Adrenal gland (tissue), 5 donors: ENCODE data around the gene COL4A1.

Experiments
- POLR2A ChIP-seq, 2 donors: fragments of 450-650 bp; IDR thresholded peaks; one replicate each; pipeline ENCODE4 v1.6.1; 2017; ENCODE audit warnings: antibody characterized with exemption in 2 of 2, mild to moderate bottlenecking in 2 of 2, moderate library complexity in 1 of 2
- TF ChIP-seq, protein P1 (sequence below), 6 experiments: fragments of 450-650 bp in 4 of 6; fragments of 200-600 bp in 2 of 6; sonication (generic) in 1 of 6; IDR thresholded peaks; 1 replicate in 5 of 6; 2 replicates in 1 of 6; pipeline versions ENCODE4 v1.5.1 to v1.8.0; 2016 to 2021; ENCODE audit warnings: antibody characterized with exemption in 6 of 6, mild to moderate bottlenecking in 2 of 6, moderate library complexity in 1 of 6
- donor health status: DM: no; HTN: no; CAD: no.

DNA sequence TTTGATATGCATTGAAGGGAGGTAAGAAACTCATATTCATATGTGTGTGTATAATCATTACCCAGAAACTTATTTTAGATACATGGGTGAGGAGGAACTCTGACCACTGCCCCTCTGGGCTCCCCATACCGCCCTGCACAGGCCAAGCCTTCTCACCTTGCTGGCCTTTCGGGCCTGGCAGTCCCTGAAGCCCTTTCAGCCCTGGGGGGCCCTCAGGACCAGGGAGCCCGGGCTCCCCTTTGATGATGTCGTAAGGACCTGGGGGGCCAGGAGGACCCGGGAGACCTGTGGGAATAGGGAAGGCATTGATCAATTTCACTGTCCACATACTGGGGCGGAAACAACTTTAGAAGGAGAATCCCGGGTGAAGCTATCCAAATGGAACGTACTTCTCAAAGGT lies 142.3 kb downstream of the COL4A1 start:
- TF ChIP-seq, protein P1, sequence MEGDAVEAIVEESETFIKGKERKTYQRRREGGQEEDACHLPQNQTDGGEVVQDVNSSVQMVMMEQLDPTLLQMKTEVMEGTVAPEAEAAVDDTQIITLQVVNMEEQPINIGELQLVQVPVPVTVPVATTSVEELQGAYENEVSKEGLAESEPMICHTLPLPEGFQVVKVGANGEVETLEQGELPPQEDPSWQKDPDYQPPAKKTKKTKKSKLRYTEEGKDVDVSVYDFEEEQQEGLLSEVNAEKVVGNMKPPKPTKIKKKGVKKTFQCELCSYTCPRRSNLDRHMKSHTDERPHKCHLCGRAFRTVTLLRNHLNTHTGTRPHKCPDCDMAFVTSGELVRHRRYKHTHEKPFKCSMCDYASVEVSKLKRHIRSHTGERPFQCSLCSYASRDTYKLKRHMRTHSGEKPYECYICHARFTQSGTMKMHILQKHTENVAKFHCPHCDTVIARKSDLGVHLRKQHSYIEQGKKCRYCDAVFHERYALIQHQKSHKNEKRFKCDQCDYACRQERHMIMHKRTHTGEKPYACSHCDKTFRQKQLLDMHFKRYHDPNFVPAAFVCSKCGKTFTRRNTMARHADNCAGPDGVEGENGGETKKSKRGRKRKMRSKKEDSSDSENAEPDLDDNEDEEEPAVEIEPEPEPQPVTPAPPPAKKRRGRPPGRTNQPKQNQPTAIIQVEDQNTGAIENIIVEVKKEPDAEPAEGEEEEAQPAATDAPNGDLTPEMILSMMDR (IDR thresholded peaks at IDR 0.05) = no peak
- no peak for TF ChIP-seq POLR2A (IDR thresholded peaks at IDR 0.05)
